Gastroesophageal sphincter (tissue), 4 donors: ENCODE measurements around the gene KAT7. TPM values are rescaled to one million over a fixed set of nuclear protein-coding genes. Genes with fewer than 3 reads are reported as not detected.

Source experiments
- ATAC-seq: fragments of 150-250 bp; one replicate; pipeline ENCODE4 v1.9.1; 2016; ENCODE audit warnings: mild to moderate bottlenecking, moderate library complexity
- H3K27ac ChIP-seq, 4 donors: fragments of 200-600 bp; sonication (generic) in 3 of 4; 1 replicate in 3 of 4; 2 replicates in 1 of 4; pipeline ENCODE4 v1.5.1; 2016 to 2019
- H3K27me3 ChIP-seq: fragments of 200-600 bp; sonication (generic); one replicate; pipeline ENCODE4 v1.5.1; 2019
- H3K36me3 ChIP-seq, 2 donors: fragments of 200-600 bp; sonication (generic); one replicate each; pipeline ENCODE4 v1.5.1; 2019; ENCODE audit warnings: control low read depth in 1 of 2
- H3K4me1 ChIP-seq, 3 donors: fragments of 200-600 bp; sonication (generic); 1 replicate in 2 of 3; 2 replicates in 1 of 3; pipeline ENCODE4 v1.5.1; 2016 to 2019; ENCODE audit warnings: control low read depth in 2 of 3
- H3K4me3 ChIP-seq, 2 donors: fragments of 200-600 bp; sonication (generic); one replicate each; pipeline ENCODE4 v1.5.1; 2019; ENCODE audit warnings: mild to moderate bottlenecking in 1 of 2, moderate library complexity in 1 of 2
- H3K9me3 ChIP-seq, 3 donors: fragments of 200-600 bp; sonication (generic); one replicate each; pipeline ENCODE4 v1.5.1; 2017 to 2019; ENCODE audit warnings: control low read depth in 2 of 3
- EP300 ChIP-seq: sonication (generic); formaldehyde crosslinking; IDR thresholded peaks from one replicate; pipeline ENCODE4 v1.6.1; 2017; ENCODE audit warnings: antibody characterized with exemption, mild to moderate bottlenecking
- POLR2A ChIP-seq, 2 donors: fragments of 450-650 bp; IDR thresholded peaks; one replicate each; pipeline ENCODE4 v1.6.1; 2017; ENCODE audit warnings: antibody characterized with exemption in 2 of 2, mild to moderate bottlenecking in 2 of 2, moderate library complexity in 1 of 2
- POLR2AphosphoS5 ChIP-seq: sonication (generic); formaldehyde crosslinking; IDR thresholded peaks from one replicate; pipeline ENCODE4 v1.6.1; 2017; ENCODE audit warnings: antibody characterized with exemption
- WGBS, 2 donors: methylation state at CpG; one replicate each; pipeline ENCODE4 v1.1.5; 2018; ENCODE audit warnings: low coverage in 1 of 2; 5-methylcytosine and 5-hydroxymethylcytosine counted together
- total RNA-seq, 4 donors: library from RNA; depleted of rRNA; stranded (reverse); fragments of >200 nt; gene quantifications; one replicate each; pipeline ENCODE4 v1.1.0, GENCODE V29; 2016
- TF ChIP-seq, protein P1 (sequence below), 4 experiments: fragments of 200-600 bp in 2 of 4; fragments of 450-650 bp in 2 of 4; sonication (generic) in 1 of 4; IDR thresholded peaks; one replicate each; pipeline ENCODE4 v1.5.1; 2017 to 2019; ENCODE audit warnings: antibody characterized with exemption in 4 of 4, mild to moderate bottlenecking in 2 of 4, moderate library complexity in 2 of 4

Gene KAT7
- total RNA-seq, 4 donors from 2014 or later: 37.7 to 54.1 (median 46.1) TPM

- Histone ChIP-seq H3K4me3 (no peak overlapping the region), H3K4me1 (peaks cover 4 to 90% (median 28%) of the 10 kb centered on the region in 3 donors), H3K36me3 (peaks cover 0 to 86% of the 10 kb centered on the region in 2 donors), H3K9me3 (no peaks in the 10 kb centered on the region), H3K27ac (peak overlapping the region in 2 of 4 donors; percentile 14 to 26), H3K27me3 (no peaks in the 10 kb centered on the region)
- ATAC-seq: no peak
- TF ChIP-seq POLR2AphosphoS5: no peak
- TF ChIP-seq, protein P1, sequence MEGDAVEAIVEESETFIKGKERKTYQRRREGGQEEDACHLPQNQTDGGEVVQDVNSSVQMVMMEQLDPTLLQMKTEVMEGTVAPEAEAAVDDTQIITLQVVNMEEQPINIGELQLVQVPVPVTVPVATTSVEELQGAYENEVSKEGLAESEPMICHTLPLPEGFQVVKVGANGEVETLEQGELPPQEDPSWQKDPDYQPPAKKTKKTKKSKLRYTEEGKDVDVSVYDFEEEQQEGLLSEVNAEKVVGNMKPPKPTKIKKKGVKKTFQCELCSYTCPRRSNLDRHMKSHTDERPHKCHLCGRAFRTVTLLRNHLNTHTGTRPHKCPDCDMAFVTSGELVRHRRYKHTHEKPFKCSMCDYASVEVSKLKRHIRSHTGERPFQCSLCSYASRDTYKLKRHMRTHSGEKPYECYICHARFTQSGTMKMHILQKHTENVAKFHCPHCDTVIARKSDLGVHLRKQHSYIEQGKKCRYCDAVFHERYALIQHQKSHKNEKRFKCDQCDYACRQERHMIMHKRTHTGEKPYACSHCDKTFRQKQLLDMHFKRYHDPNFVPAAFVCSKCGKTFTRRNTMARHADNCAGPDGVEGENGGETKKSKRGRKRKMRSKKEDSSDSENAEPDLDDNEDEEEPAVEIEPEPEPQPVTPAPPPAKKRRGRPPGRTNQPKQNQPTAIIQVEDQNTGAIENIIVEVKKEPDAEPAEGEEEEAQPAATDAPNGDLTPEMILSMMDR (IDR thresholded peaks at IDR 0.05): no peak
- no peak for TF ChIP-seq EP300
- TF ChIP-seq POLR2A (IDR thresholded peaks at IDR 0.05): no peak
- 78 to 95% methylated on average over 3 to 5 of the region's 5 CpGs for WGBS, 2 donors
These were observed 30.7 kb downstream of the KAT7 start for GRCh38 chr17:49819138-49819537.

- no peak for ATAC-seq
- TF ChIP-seq POLR2A (IDR thresholded peaks at IDR 0.05) (no peak), POLR2AphosphoS5 (no peak), EP300 (no peak)
- TF ChIP-seq, protein P1 (IDR thresholded peaks at IDR 0.05): no peak
- 67 to 87% methylated on average over 2 of the region's 2 CpGs for WGBS, 2 donors
- Histone ChIP-seq H3K27me3 (no peaks in the 10 kb centered on the region), H3K36me3 (peaks cover 0 to 88% of the 10 kb centered on the region in 2 donors), H3K9me3 (no peaks in the 10 kb centered on the region), H3K4me1 (peaks cover 4 to 90% (median 28%) of the 10 kb centered on the region in 3 donors), H3K4me3 (no peak overlapping the region), H3K27ac (peak overlapping the region in 2 of 4 donors; percentile 26 to 42)
These were observed 31.2 kb downstream of the KAT7 start for GRCh38 chr17:49819651-49820050.

DNA sequence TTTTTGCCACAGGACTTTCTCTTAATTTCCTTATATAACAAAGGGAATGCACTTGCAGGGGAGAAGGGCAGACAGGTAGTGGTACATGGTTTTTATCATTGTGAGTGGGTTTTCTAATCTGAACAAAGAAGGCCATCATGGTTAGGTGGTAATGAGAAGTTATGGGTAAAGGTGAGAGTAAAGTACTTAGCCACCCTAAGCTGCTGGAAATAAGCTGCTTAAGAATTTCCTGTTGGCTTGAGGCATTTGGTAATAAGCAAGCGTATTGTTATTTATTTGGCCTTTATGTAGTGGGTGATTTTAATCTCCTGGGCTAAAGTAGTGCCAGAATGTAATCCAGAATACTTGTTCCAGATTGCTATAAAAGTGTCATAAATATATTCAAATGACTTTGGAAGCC lies 32.3 kb downstream of the KAT7 start:
- H3K4me3 ChIP-seq: no peak overlapping the region
- TF ChIP-seq POLR2A (IDR thresholded peaks at IDR 0.05) (no peak), EP300 (no peak), POLR2AphosphoS5 (no peak)
- TF ChIP-seq, protein P1 (IDR thresholded peaks at IDR 0.05): no peak
- no peaks in the 10 kb centered on the region for H3K9me3 ChIP-seq
- no peaks in the 10 kb centered on the region for H3K27me3 ChIP-seq
- WGBS, 2 donors: 0 to 67% methylated on average over 1 of the region's 1 CpG
- H3K4me1 ChIP-seq: peaks cover 0 to 78% (median 20%) of the 10 kb centered on the region in 3 donors
- ATAC-seq: no peak
- peak overlapping the region in 3 of 4 donors; percentile 42 to 58 (median 48) for H3K27ac ChIP-seq
- peaks cover 5 to 89% of the 10 kb centered on the region in 2 donors for H3K36me3 ChIP-seq

- no peak for ATAC-seq
- Histone ChIP-seq H3K9me3 (no peaks in the 10 kb centered on the region), H3K4me3 (no peak overlapping the region), H3K27me3 (no peaks in the 10 kb centered on the region), H3K4me1 (peaks cover 0 to 71% (median 13%) of the 10 kb centered on the region in 3 donors), H3K27ac (peak overlapping the region in 3 of 4 donors; percentile 42 to 58 (median 48)), H3K36me3 (peaks cover 12 to 93% of the 10 kb centered on the region in 2 donors)
- 34 to 86% methylated on average over 2 of the region's 2 CpGs for WGBS, 2 donors
- no peak for TF ChIP-seq POLR2A (IDR thresholded peaks at IDR 0.05)
- TF ChIP-seq, protein P1 (IDR thresholded peaks at IDR 0.05): no peak
- no peak for TF ChIP-seq EP300
- no peak for TF ChIP-seq POLR2AphosphoS5
These were observed 33.0 kb downstream of the KAT7 start for GRCh38 chr17:49821466-49821865.

GRCh38 chr17:49821916-49822315 lies 33.4 kb downstream of the KAT7 start:
- Histone ChIP-seq H3K4me3 (no peak overlapping the region), H3K36me3 (peaks cover 16 to 93% of the 10 kb centered on the region in 2 donors), H3K27me3 (no peaks in the 10 kb centered on the region), H3K9me3 (no peaks in the 10 kb centered on the region), H3K27ac (peak overlapping the region in 3 of 4 donors; percentile 11 to 58 (median 42)), H3K4me1 (peaks cover 0 to 67% (median 11%) of the 10 kb centered on the region in 3 donors)
- 71 to 80% methylated on average over 1 of the region's 1 CpG for WGBS, 2 donors
- TF ChIP-seq, protein P1 (IDR thresholded peaks at IDR 0.05): no peak
- no peak for TF ChIP-seq POLR2AphosphoS5
- no peak for TF ChIP-seq EP300
- no peak for TF ChIP-seq POLR2A (IDR thresholded peaks at IDR 0.05)
- no peak for ATAC-seq
